ENCODE measurements around the gene CPN2. TPM values are rescaled to one million over a fixed set of nuclear protein-coding genes. Genes with fewer than 3 reads are reported as not detected.

The CPN2 gene
- total RNA-seq, 1 donor from 2014 or later, result 2.4 TPM

DNA sequence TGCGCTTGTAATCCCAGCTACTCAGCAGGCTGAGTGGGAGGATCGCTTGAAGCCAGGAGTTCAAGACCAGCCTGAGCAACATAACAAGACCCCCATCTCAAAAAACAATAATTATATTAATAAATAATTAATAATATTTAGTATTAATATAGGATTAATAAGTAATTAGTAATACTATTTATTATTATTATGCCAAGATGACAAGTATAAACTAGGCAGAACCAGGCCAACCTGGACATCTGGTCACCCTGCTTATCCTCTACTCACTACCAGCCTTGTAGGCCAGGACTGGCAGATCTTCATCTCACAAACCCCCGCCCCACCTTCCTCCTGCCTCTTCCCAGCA, 429 bp downstream of the CPN2 start:
- peaks cover under 1% of the 10 kb centered on the region for H3K27me3 ChIP-seq (ENCODE audit: low read depth)
- no peaks in the 10 kb centered on the region for H3K4me1 ChIP-seq
- no peaks in the 10 kb centered on the region for H3K9me3 ChIP-seq (replicated peaks)
- intact Hi-C loops (cut with micrococcal nuclease), result no loop called here
- H3K4me3 ChIP-seq, result peak overlapping the region; percentile 8
- no peak for DNase-seq
- H3K27ac ChIP-seq (replicated peaks), result no peak overlapping the region
- TF ChIP-seq CTCF (IDR thresholded peaks at IDR 0.05; ENCODE audit: borderline replicate concordance), result no peak
- no peaks in the 10 kb centered on the region for H3K36me3 ChIP-seq

- no peak for TF ChIP-seq CTCF (IDR thresholded peaks at IDR 0.05; ENCODE audit: borderline replicate concordance)
- H3K9me3 ChIP-seq (replicated peaks), result no peaks in the 10 kb centered on the region
- H3K4me3 ChIP-seq, result no peak overlapping the region
- no peaks in the 10 kb centered on the region for H3K36me3 ChIP-seq
- H3K27me3 ChIP-seq (ENCODE audit: low read depth), result peaks cover 20% of the 10 kb centered on the region
- no peak for DNase-seq
- intact Hi-C loops (cut with micrococcal nuclease), result no loop called here
- no peak overlapping the region for H3K27ac ChIP-seq (replicated peaks)
- H3K4me1 ChIP-seq, result no peaks in the 10 kb centered on the region
These were observed 2.8 kb downstream of the CPN2 start for GRCh38 chr3:194348354-194348753.

GRCh38 chr3:194346621-194347020, 4.5 kb downstream of the CPN2 start:
- no peaks in the 10 kb centered on the region for H3K36me3 ChIP-seq
- H3K27me3 ChIP-seq (ENCODE audit: low read depth), result peaks cover 35% of the 10 kb centered on the region
- no peaks in the 10 kb centered on the region for H3K9me3 ChIP-seq (replicated peaks)
- TF ChIP-seq CTCF (IDR thresholded peaks at IDR 0.05; ENCODE audit: borderline replicate concordance), result no peak
- intact Hi-C loops (cut with micrococcal nuclease), result no loop called here
- no peak for DNase-seq
- H3K27ac ChIP-seq (replicated peaks), result no peak overlapping the region
- H3K4me1 ChIP-seq, result no peaks in the 10 kb centered on the region
- H3K4me3 ChIP-seq, result no peak overlapping the region

- intact Hi-C loops (cut with micrococcal nuclease), result no loop called here
- H3K4me3 ChIP-seq, result no peak overlapping the region
- no peaks in the 10 kb centered on the region for H3K4me1 ChIP-seq
- peaks cover 39% of the 10 kb centered on the region for H3K27me3 ChIP-seq (ENCODE audit: low read depth)
- H3K27ac ChIP-seq (replicated peaks), result no peak overlapping the region
- no peaks in the 10 kb centered on the region for H3K36me3 ChIP-seq
- TF ChIP-seq CTCF (IDR thresholded peaks at IDR 0.05; ENCODE audit: borderline replicate concordance), result no peak
- DNase-seq, result no peak
- no peaks in the 10 kb centered on the region for H3K9me3 ChIP-seq (replicated peaks)
These were observed 5.1 kb downstream of the CPN2 start for GRCh38 chr3:194346035-194346434.

DNA sequence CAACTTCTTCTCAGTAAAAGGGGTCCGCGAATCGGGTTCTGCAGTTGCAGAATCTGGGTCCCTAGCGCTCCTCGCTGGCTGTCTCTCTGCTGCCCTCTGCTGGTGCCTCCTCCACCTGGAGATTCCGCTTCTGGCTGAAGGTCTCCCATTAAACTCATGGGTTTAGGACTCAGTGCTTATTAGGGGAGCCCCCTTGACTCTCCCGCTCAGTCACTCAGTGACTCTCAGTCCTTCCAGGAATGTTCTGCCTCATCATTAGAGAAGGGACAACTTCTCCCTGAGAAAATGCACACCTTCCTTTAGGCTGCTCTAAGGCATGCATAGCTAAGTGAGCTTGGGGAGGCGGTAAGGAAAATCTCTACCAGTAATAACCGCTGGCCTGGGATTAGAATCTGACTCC, 7.1 kb downstream of the CPN2 start:
- H3K27me3 ChIP-seq (ENCODE audit: low read depth), result peaks cover 39% of the 10 kb centered on the region
- no peak overlapping the region for H3K27ac ChIP-seq (replicated peaks)
- intact Hi-C loops (cut with micrococcal nuclease), result no loop called here
- no peak overlapping the region for H3K4me3 ChIP-seq
- H3K9me3 ChIP-seq (replicated peaks), result no peaks in the 10 kb centered on the region
- H3K4me1 ChIP-seq, result no peaks in the 10 kb centered on the region
- peak; percentile 97 for TF ChIP-seq CTCF (IDR thresholded peaks at IDR 0.05; ENCODE audit: borderline replicate concordance)
- peak; percentile 77 for DNase-seq
- H3K36me3 ChIP-seq, result no peaks in the 10 kb centered on the region

GRCh38 chr3:194343561-194343893, 7.6 kb downstream of the CPN2 start:
- H3K9me3 ChIP-seq (replicated peaks), result no peaks in the 10 kb centered on the region

More at GRCh38 chr3:194343561-194343893, 7.6 kb downstream of the CPN2 start:
- Histone ChIP-seq H3K4me3 (no peak overlapping the region), H3K27ac (replicated peaks) (no peak overlapping the region), H3K36me3 (no peaks in the 10 kb centered on the region), H3K4me1 (no peaks in the 10 kb centered on the region), H3K27me3 (ENCODE audit: low read depth) (peaks cover 39% of the 10 kb centered on the region)
- intact Hi-C loops (cut with micrococcal nuclease), result no loop called here
- DNase-seq, result no peak
- no peak for TF ChIP-seq CTCF (IDR thresholded peaks at IDR 0.05; ENCODE audit: borderline replicate concordance)

All from left ventricle myocardium inferior (tissue), 1 donor.